HepG2 (cell line): ENCODE results near the gene TMTC4. TPM values are rescaled to one million over a fixed set of nuclear protein-coding genes. Genes with fewer than 3 reads are reported as not detected.

Source experiments
- ATAC-seq: fragments of 200-7000 bp; cut with Tn5 transposase; 3 replicates; pipeline ENCODE4 v1.9.1; 2020; ENCODE audit warnings: mild to moderate bottlenecking, moderate library complexity
- BruUV-seq: library from RNA; stranded (reverse); fragments of 400-500 nt; replicated peaks from 2 replicates; lab custom pipeline; 2021; lab: Mats Ljungman, UMichigan
- CTCF ChIA-PET: fragments of 300-600 bp; formaldehyde crosslinking; extraction: SDS; loops from one replicate; lab custom pipeline; 2021; ENCODE audit warnings: low total read pairs, inconsistent platforms, low intra/inter-chr PET ratio; lab: Yijun Ruan, JAX
- POLR2A ChIA-PET: fragments of 350-600 bp; sonication (Branson Sonifier 250); formaldehyde crosslinking; loops from one replicate; lab custom pipeline; 2020; ENCODE audit warnings: antibody characterized with exemption, inconsistent platforms; lab: Yijun Ruan, JAX
- DNase-seq: peaks from one replicate; pipeline ENCODE4 v3.0.0-alpha.2; 2015; ENCODE audit warnings: low spot score
- FAIRE-seq: peaks from 3 replicates; lab custom pipeline; 2011; peaks lifted over from hg19 to GRCh38; lab: Jason Lieb, UNC
- H2AFZ ChIP-seq: one replicate; pipeline ENCODE4 v1.6.1; 2011; ENCODE audit warnings: low read length, inconsistent platforms
- H3K27ac ChIP-seq: fragments of 300-600 bp; 3 replicates; pipeline ENCODE4 v1.8.0; 2011; ENCODE audit warnings: mixed run types, mild to moderate bottlenecking, mixed read lengths, low read length, inconsistent platforms; ENCODE audit not compliant: insufficient read depth; ENCODE audit errors: extremely low read length
- H3K27me3 ChIP-seq, 2 experiments: fragments of 200-600 bp in 1 of 2; 2 replicates in 1 of 2; 3 replicates in 1 of 2; pipeline versions ENCODE4 v1.6.0 to v1.8.0; 2011; ENCODE audit warnings: low read length in 2 of 2, mild to moderate bottlenecking in 2 of 2, moderate library complexity in 2 of 2, inconsistent platforms in 1 of 2; ENCODE audit not compliant: insufficient read depth in 2 of 2, control insufficient read depth in 1 of 2
- H3K36me3 ChIP-seq, 2 experiments: fragments of 200-600 bp in 1 of 2; replicated peaks in 1 of 2; 2 replicates in 1 of 2; 3 replicates in 1 of 2; pipeline versions ENCODE4 v1.5.1 to v1.8.0; 2011; ENCODE audit warnings: low read length in 2 of 2, inconsistent platforms in 1 of 2; ENCODE audit not compliant: insufficient read depth in 2 of 2, control insufficient read depth in 1 of 2
- H3K4me1 ChIP-seq: 2 replicates; pipeline ENCODE4 v1.5.1; 2012; ENCODE audit warnings: low read length, inconsistent platforms; ENCODE audit not compliant: insufficient read depth
- H3K4me2 ChIP-seq: 2 replicates; pipeline ENCODE4 v1.6.0; 2011; ENCODE audit warnings: low read depth, low read length, inconsistent platforms
- H3K4me3 ChIP-seq, 3 experiments: fragments of 200-600 bp in 1 of 3; sonication (generic), shearing (Covaris generic) in 1 of 3; replicated peaks in 1 of 3; 2 replicates each; pipeline ENCODE4 v1.5.1; 2011 to 2016; ENCODE audit warnings: low read length in 3 of 3, inconsistent platforms in 2 of 3, low read depth in 2 of 3, mild to moderate bottlenecking in 2 of 3, control low read depth in 1 of 3, mixed read lengths in 1 of 3; ENCODE audit not compliant: insufficient read depth in 1 of 3
- H3K79me2 ChIP-seq: one replicate; pipeline ENCODE4 v1.6.1; 2011; ENCODE audit warnings: low read length, inconsistent platforms; ENCODE audit not compliant: insufficient read depth
- H3K9ac ChIP-seq: 2 replicates; pipeline ENCODE4 v1.6.0; 2011; ENCODE audit warnings: mild to moderate bottlenecking, low read depth, low read length, inconsistent platforms; ENCODE audit not compliant: insufficient read depth
- H3K9me3 ChIP-seq: 2 replicates; pipeline ENCODE4 v1.5.1; 2012; ENCODE audit warnings: mild to moderate bottlenecking, low read length
- H4K20me1 ChIP-seq: 2 replicates; pipeline ENCODE4 v1.6.0; 2011; ENCODE audit warnings: inconsistent platforms, mild to moderate bottlenecking, low read length, moderate library complexity; ENCODE audit not compliant: insufficient read depth
- KLF16 ChIP-seq, 2 experiments: sonication (generic) in 1 of 2; formaldehyde crosslinking in 1 of 2; IDR thresholded peaks; 2 replicates each; pipeline versions ENCODE4 v1.6.1 to v1.8.0; 2016 to 2023; ENCODE audit warnings: missing genetic modification reagents in 2 of 2, missing compliant biosample characterization in 1 of 2
- MYNN ChIP-seq: sonication (generic); formaldehyde crosslinking; IDR thresholded peaks from 2 replicates; pipeline ENCODE4 v1.4.0; 2020; ENCODE audit warnings: mild to moderate bottlenecking, low read depth, missing genetic modification reagents
- SATB2 ChIP-seq: sonication (generic); formaldehyde crosslinking; IDR thresholded peaks from 2 replicates; pipeline ENCODE4 v1.5.0; 2020; ENCODE audit warnings: missing genetic modification reagents
- ZNF136 ChIP-seq: sonication (generic); formaldehyde crosslinking; IDR thresholded peaks from 2 replicates; pipeline ENCODE4 v1.8.1; 2022; ENCODE audit warnings: low read depth, mild to moderate bottlenecking, moderate library complexity, missing genetic modification reagents
- ZNF577 ChIP-seq: sonication (generic); formaldehyde crosslinking; IDR thresholded peaks from 2 replicates; pipeline ENCODE4 v1.4.0; 2020; ENCODE audit warnings: mild to moderate bottlenecking, low read depth, missing genetic modification reagents, borderline replicate concordance
- WGBS: methylation state at CpG from one replicate; pipeline ENCODE4 v1.1.6; 2017; ENCODE audit warnings: low lambda C conversion rate; 5-methylcytosine and 5-hydroxymethylcytosine counted together
- in situ Hi-C: cut with HindIII; loops from 2 replicates; pipeline ENCODE4 v1.10.0; 2017; ENCODE audit warnings: low pct_unique_long_range_greater_than_20kb; ENCODE audit not compliant: extremely low pct_ligation_motif_present
- intact Hi-C: fragments of 100-400 bp; cut with micrococcal nuclease; formaldehyde crosslinking; loops from one replicate; pipeline ENCODE4 v1.10.0; 2022; ENCODE audit not compliant: unreplicated experiment
- polyA plus RNA-seq, 8 experiments: library from polyadenylated mRNA; depleted of rRNA in 3 of 8; stranded (reverse) in 7 of 8; unstranded in 1 of 8; fragments of >200 nt; fragmentation: Illumina TruSeq in 4 of 8; extraction: Trizol in 4 of 8; gene quantifications; 2 replicates each; pipeline versions ENCODE4 v1.2.1 to v1.2.3, GENCODE V29; 2011 to 2016; ENCODE audit warnings: low read depth in 4 of 8, missing spikeins in 1 of 8, mixed read lengths in 1 of 8; ENCODE audit not compliant: insufficient read depth in 1 of 8
- total RNA-seq, 5 experiments: library from RNA; depleted of rRNA; stranded (reverse); fragments of >200 nt; fragmentation: Illumina TruSeq; extraction: Trizol; gene quantifications; 2 replicates each; pipeline ENCODE4 v1.2.3, GENCODE V29; 2016; ENCODE audit warnings: low read depth in 1 of 5
- TF ChIP-seq, protein P1 (sequence below): IDR thresholded peaks from 2 replicates; pipeline ENCODE4 v1.4.0; 2020; ENCODE audit warnings: mild to moderate bottlenecking, missing genetic modification reagents

TMTC4 gene
- total and polyA plus RNA-seq, 2 of the 13 experiments (the other 11 are each of a cell fraction or from before 2014, with no cell fraction given): 16.0 to 22.6 TPM

DNA sequence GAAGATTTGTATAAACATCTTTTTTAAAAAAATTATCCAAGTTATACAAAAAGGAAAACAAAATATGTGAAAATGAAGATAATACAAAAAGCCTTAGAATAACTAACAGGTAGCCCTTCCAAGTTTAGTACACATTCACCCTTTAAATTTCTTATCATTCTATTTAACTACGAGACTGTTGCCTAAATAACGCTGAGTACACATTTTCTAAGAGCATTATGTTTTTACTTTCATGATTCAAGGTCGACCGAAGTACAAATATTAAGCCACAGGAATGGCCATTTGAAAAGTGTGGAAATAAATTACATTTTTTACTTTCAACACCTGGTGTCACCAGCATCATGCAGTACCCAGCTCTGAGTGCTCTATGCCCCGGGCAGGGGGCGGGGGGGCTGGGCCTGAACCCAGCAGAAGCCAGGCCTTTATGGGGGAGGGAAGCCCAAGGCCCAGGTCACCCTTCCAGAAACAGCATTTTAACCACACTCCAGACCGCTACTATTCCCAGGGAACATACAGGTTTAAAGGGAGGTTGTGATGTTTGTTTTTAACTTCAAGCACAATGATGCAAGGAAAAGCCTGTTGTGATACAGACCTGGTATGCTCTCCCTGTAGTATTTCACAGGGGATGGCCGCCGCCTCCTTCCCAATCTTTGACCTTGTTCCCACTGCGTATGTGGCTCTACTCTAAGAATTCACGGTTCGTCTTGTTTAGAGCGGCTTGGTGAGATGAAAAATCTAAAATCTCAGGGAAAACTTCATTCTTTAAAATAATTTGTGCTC lies 110.0 kb downstream of the TMTC4 start (continued):
- no peak for TF ChIP-seq ZNF136 (CRISPR knock-in tag)
- no peak for TF ChIP-seq SATB2 (CRISPR knock-in tag)
- TF ChIP-seq, protein P1, sequence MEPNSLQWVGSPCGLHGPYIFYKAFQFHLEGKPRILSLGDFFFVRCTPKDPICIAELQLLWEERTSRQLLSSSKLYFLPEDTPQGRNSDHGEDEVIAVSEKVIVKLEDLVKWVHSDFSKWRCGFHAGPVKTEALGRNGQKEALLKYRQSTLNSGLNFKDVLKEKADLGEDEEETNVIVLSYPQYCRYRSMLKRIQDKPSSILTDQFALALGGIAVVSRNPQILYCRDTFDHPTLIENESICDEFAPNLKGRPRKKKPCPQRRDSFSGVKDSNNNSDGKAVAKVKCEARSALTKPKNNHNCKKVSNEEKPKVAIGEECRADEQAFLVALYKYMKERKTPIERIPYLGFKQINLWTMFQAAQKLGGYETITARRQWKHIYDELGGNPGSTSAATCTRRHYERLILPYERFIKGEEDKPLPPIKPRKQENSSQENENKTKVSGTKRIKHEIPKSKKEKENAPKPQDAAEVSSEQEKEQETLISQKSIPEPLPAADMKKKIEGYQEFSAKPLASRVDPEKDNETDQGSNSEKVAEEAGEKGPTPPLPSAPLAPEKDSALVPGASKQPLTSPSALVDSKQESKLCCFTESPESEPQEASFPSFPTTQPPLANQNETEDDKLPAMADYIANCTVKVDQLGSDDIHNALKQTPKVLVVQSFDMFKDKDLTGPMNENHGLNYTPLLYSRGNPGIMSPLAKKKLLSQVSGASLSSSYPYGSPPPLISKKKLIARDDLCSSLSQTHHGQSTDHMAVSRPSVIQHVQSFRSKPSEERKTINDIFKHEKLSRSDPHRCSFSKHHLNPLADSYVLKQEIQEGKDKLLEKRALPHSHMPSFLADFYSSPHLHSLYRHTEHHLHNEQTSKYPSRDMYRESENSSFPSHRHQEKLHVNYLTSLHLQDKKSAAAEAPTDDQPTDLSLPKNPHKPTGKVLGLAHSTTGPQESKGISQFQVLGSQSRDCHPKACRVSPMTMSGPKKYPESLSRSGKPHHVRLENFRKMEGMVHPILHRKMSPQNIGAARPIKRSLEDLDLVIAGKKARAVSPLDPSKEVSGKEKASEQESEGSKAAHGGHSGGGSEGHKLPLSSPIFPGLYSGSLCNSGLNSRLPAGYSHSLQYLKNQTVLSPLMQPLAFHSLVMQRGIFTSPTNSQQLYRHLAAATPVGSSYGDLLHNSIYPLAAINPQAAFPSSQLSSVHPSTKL (CRISPR knock-in tag): peak; percentile 25; the same call in 1 of the 2 replicates
- TF ChIP-seq MYNN (CRISPR knock-in tag): no peak
- TF ChIP-seq KLF16 (CRISPR knock-in tag; IDR thresholded peaks at IDR 0.05): 0 out of 4 replicates have a peak, but pooled peaks of 1 of the 2 experiments have one; percentile 16
- TF ChIP-seq, all 625 proteins: peak for 25

GRCh38 chr13:100563779-100564178 lies 110.8 kb downstream of the TMTC4 start:
- H3K9ac ChIP-seq: no peak overlapping the region
- H2AFZ ChIP-seq: no peak overlapping the region
- ATAC-seq: no peak
- WGBS: 94% methylated on average over 7 of the region's 7 CpGs
- peaks cover 78% of the 10 kb centered on the region for H3K4me1 ChIP-seq
- H3K36me3 ChIP-seq: no peaks in the 10 kb centered on the region
- intact Hi-C loops (no loop called here), in situ Hi-C loops (no loop called here)
- ChIA-PET POLR2A (no interaction called here), CTCF (no interaction called here)
- no peak for TF ChIP-seq ZNF577 (CRISPR knock-in tag)
- no peaks in the 10 kb centered on the region for H3K79me2 ChIP-seq
- no peaks in the 10 kb centered on the region for H4K20me1 ChIP-seq
- no peak overlapping the region for H3K27ac ChIP-seq
- BruUV-seq: no TSS peak
- FAIRE-seq: no peak
- no peaks in the 10 kb centered on the region for H3K9me3 ChIP-seq
- H3K4me3 ChIP-seq: no peak overlapping the region
- H3K4me2 ChIP-seq: peak overlapping the region; percentile 76; the same call in 1 of the 2 replicates
- no peaks in the 10 kb centered on the region for H3K27me3 ChIP-seq
- no peak for DNase-seq
